NOMO-1 (cell line): Measurements from ENCODE around the gene NXNL2.

Source experiments
- DNase-seq, 2 experiments: peaks; one replicate each; lab custom pipeline; 2025; ENCODE audit not compliant: unreplicated experiment in 2 of 2; lab: John Stamatoyannopoulos, UW

The NXNL2 gene

DNA sequence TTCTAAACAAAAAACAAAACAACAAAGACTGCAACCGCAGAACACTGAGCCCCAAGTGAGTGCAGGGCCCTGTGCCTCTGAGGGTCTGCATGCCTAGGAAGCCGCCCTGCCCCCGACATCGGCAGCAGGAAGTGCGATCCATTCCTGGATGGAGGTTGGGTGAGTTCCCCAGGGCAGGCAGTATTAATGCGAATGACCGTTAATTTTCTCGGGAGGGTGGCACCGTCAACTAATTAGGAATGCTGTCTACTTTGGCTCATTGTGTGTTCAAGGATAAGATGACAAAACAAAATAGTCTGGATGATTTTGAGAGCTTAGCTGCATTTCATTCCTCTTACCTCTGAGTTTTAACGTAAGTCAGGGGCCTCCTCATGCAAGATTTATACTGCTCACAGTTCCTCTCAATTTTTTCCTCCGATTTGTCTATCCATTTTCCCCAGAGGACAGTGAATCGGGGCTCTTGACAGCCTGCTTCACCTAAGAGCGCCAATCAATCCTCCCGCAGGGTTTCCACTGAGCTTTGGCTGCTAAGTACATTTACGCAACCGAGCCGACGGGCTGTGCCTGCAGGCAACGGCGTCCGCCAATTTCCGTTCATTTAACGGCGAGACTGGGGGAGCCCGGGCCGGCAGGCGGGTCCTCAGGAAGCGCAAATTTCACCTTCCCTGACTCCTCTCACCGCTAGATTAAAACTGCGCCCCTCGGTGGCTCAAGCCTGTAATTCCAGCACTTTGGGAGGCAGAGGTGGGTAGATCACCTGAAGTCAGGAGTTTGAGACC, 2.9 kb upstream of the NXNL2 start:
- no peak for DNase-seq

DNA sequence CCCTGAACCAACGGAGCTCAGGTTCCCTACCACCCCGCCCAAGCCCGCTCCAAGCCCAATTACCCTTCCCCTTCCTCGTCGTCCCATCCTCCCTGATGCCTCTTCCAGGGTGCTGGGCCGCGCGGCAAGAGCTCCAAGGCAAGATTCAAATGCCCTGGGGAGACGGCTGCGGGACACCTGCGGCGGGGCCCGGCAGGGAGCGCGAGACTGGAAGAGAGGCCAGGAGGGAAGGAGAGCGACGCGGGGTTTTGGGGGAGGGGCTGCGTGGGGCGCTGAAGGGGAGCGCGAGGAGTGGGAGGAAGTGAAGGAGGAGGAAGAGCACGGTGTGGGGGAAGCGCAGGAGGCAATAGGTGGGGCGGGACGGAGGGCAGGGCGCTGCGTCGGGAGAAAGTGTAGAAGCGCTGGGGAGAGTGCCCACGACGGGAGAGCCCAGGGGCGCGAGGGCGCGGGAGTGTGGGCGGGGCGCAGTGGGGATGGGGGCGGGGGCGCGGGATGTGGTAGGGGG, 975 bp upstream of the NXNL2 start:
- peak; percentile 12 to 46 for DNase-seq

DNA sequence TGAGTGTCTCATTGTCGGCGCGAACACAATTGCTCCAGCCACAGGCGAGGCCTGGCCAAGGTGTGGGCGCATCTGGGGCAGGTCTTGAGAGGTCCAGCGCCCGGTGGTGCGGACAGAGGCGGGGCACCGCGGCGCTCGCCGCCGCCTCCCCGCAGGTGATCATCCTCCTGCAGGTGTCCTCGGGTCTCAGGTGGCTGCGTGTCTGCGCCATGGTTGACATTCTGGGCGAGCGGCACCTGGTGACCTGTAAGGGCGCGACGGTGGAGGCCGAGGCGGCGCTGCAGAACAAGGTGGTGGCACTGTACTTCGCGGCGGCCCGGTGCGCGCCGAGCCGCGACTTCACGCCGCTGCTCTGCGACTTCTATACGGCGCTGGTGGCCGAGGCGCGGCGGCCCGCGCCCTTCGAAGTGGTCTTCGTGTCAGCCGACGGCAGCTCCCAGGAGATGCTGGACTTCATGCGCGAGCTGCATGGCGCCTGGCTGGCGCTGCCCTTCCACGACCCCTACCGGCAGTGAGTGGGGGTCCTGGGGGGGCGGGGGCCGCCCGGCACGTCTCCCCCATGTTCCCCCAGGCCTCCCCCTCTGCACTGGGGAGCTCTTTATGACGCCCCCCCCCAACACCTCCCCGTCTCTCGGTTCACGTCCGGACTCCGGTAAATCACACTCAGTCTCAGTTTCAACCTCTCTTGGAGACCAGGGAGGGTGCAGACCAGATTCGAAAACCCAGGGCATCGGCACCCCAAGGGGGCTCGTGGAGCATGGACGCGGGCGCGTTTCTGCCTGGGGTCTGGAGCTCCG, 446 bp downstream of the NXNL2 start:
- DNase-seq = no peak

DNA sequence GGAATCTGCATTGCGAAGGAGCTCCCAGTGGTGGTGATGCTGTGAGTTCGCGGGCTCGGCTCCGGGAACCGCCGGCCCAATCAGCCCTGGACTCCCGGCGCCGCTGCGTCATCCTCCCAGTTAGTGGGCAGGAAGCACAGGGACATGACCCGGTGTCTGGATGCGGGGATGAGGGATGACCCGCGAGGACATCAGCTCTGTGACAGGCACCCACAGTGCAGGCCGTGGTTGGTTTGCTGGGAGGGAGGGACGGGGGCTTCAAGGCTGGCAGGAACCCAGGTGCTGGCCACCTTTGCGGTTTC, 996 bp downstream of the NXNL2 start:
- no peak for DNase-seq

DNA sequence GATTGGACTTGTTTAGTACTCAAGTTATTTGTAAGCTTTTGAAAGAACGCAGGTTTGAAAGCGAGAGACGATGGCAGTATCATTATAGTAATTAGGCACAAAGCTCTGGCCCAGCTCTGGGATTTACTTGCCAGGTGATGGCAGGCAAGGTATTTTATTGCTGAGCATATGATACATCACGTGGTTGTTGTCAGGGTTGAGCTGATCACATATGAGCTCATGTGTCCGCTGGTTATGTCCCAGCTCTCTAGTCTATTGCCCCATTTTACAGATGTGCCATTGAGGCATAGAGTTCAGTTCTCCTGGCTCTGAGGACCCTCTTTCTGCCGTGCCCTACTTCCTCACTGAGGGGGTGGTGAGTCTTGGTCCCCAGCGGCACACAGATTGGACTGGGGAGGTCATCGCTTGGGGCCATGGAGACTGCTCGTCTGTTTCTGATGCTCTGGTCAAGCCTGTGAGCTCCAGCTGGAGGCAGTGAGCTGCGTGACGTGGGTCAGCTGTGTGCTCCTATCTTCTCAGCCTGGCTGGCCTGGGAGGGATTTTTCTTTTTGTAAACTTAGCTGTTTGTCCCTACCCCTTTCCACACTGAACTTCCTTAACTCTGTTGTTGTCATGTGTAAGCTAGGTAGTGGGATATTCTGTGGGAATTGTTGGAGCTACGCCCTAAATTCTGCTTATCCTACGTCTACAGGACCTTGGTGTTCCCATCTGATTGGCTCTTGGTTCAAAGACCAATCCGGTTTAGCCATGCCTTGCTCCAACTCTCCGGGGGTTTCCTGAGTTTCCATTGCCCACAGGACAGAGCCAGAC, 2.2 kb downstream of the NXNL2 start:
- no peak for DNase-seq

DNA sequence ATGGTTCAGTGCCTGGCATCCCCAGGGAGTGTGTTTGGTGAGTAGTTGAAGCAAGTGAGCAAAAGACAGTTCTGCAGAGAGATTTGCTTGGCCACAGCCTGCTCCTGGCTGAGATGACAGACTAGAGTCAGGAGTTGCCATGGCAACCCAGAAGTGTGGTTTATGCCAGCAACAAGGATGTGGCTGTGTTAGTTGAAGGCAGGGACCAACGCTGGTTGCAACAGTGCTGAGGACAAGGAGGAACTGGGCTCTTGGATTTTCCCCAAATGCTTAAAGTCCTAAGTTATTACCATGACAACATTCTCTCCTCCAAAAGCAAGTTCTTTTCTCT, 2.7 kb downstream of the NXNL2 start:
- DNase-seq = peak; percentile 5 to 54

DNA sequence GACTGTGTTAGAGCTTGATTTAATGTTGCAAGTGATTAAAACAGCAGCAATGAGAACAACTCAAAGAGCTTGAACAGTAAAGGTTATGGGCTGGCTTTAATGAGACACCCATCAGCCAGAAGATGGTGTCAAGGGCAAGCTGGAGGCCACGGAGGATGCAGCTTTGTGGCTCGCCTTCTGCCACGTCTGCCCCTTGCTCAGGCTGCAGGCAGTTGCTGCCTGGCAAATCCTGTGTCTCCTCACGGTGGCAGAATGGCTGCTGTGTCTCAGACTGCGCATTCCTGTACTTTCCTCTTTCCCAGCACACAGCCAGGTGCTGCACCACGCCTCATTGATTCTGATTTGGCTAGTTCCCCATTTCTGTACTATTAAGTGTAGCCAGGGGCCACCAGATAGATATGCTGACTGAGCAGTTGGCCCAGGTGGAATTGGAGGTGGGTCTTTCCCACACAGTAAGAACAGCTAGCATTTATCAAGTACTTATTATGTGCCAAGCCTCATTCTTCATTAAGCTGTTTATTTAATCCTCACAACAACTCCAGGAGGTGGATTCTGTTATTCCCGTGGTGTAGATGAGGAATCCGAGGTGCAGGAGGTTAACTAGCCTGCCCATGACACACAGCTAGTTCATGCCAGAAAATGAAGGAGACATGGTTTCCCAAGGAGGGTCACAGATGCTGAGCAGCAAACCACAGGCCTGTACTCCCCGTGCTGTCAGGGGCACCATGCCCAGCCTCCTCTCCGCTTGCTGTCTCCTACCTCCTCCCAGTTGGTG, 3.5 kb downstream of the NXNL2 start:
- DNase-seq = no peak

DNA sequence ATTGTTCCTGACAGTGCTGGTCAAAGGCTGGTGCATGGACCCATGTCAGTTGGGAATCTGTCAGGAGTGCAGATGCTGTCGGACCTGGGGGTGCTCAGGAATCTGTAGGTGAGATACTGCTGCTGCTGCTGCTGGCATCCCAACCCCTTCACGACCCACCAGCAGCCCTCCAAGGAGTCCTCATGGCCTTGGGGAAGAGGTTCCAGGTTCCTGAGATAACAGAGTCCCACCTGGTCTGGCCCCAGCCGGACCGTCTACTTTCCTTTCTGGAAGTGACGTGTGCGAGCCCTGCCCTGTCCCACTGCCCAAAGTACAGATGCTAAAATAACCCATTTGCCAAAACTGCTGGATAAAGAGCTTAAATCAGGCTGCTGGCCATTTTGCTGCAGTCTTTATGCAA, 4.3 kb downstream of the NXNL2 start:
- no peak for DNase-seq

DNA sequence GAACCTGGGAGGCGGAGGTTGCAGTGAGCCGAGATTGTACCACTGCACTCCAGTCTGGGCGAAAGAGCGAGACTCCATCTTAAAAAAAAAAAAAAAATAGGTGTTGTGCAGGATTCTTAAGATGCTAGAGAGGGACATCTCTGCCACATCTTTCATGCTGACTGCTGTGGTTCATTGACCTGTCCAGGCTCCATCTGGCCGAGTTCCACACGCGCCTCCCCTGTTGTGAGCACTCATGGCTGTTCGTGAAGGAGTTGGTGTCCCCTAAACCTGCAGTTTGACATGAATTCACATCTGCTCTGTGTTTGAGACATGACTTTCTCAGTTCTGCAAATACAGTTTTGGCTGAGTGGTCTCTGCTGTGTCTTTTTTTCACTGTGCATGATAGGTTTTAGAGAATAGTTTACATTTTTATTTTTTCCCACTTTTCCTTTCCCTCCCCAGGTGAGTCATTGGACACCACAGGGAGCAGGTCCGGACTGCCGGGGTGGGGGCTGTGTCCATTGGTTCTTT, 5.3 kb downstream of the NXNL2 start:
- DNase-seq = no peak

DNA sequence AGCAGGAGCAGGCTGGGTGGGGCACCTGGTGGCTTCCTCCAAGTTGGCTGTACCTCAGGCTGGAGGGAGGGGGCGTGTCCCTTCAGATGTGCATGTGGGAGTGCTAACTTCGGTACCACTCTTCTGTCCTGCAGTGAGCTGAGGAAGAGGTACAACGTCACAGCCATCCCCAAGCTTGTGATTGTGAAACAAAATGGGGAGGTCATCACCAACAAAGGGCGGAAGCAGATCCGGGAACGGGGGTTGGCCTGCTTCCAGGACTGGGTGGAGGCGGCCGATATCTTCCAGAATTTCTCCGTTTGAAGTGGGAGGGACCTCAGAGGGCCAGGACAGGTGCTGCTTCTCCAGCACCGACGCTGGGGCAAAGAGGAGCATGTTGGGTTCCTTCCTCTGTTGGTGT, 9.3 kb downstream of the NXNL2 start:
- peak; percentile 1 to 34 for DNase-seq

DNA sequence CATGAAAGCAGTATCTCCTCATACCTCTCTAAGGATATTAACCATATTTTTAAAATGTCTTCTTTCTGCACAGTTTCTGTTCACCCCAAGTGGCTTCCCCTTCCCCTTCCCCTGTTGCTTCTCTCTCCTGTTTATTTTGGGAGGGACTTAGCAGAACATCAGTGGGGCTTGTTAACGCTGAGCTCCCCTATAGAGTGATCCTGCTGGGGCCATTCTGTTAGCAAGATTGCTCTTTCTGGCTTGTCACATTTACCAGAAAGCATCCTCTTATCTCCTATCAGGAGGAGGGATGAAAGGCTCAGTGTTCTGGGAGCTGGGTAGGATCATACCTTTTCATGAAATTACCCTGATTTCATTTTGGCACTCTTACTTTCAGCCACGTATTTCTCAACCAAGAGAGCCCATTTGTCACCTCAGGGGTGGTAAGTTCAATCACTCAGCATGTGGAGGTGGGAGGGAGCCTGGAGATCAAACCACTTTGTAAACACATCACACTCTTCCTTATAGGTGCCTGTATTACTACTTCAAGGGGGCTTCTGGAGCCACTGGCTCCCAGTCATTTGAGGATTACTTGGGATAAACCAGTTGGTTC, 16.7 kb downstream of the NXNL2 start:
- no peak for DNase-seq

DNA sequence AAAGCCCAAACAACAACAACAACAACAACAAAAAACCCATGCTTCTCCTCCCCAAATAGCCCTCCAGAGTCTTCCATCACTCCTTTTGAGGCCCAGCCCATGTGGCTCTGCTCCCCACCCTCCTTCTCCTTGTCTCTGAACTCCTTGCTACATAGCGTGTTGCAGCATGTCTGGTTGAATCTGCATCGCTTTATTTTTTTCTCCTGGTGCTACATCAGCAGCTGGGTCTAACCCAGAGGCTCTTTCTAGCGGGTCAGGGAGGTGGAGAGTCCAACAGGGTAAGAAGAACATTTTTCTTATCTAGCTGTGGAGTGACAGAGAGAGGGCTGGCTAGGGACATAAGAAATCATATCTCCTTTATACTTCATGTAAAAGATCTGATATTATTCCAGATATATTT, 18.4 kb downstream of the NXNL2 start:
- DNase-seq = no peak

DNA sequence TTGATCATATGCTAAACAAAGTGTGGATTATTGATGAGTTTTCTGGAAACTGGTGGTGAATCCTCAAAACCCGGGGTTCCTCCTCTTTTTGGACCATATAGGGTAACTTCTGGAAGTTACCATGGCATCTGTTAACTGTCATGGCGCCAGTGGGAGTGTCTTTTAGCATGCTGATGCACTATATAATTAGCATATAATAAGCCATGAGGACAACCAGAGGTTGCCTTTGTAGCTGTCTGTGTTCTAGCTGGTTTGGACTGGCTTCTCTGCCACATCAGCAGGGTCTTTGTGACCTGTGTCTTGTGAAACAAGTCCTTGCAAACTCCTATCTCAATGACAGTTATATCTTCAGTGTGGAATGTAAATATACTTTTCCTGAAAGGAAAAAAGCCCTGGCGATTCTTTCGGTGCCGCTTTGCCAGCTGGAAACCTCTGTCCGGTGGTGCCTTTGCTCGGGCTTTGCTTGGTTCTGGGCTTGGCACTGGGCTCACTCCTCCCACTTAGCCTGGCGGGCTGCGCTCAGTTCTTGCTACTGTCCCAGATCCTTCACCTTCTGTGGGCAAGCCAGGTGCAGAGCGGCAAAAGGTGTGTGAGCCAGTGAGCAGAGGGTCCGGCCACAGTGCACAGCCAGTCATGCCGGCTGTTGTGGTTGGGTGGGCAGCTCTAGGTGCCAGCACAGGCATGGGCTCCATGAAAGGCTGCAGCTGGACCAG, 20.4 kb downstream of the NXNL2 start:
- DNase-seq = no peak

DNA sequence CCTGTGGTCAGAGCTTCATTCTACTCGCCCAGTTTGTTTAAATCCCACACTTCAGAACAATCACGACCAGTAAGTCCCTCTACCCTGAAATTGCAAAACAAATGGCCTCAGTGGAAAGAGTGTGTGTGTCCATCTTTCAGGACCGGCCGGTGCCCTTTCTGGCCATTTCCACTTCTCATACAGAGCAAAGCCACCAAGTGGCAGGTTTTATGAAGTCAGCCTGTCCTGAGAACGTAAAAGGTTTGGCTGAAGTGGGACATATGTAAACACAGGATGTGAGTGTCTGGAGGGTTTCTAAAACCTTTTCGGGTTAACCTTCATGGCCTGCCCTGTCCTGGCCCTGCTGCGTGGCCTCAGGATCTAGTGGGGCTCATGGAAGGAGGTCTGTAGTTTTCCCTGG, 24.7 kb downstream of the NXNL2 start:
- DNase-seq = no peak

DNA sequence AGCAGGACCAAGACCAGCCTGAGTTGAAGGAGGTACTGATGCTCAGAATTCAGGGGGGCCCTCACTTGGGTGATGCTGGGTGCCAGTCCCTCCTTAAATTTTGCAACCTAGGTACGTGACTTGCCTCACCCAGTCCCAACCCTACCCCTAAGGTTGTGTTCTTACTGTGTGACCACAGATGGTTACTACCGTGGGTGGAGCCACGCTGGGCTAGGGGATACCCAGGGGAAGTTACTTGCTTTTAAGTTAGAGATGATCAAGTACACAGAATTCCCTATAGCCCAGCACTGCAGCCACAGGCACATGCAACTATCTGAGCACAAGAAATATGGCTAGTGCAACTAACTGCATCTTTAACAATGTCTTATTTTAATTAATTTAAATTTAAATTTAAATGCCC, 32.9 kb downstream of the NXNL2 start:
- no peak for DNase-seq

DNA sequence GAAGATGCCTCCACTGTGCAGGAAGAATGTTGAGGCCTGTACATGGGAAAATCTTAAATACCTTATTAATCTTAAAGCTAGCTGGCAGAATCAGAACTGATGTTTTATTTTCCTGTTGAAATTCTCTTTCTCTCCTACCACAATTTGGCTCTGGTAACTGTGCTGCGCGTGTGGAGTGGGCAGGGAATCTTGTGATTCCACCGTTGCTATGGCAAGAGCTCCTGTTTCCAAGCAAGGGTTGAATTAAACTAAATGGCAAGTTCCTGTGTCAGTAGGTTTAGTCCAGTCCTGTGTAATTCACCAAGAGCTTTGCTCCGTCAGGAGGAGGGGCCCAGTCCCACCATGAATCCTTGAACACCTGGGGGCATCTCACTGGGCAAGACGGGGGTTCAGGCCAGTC, 36.4 kb downstream of the NXNL2 start:
- no peak for DNase-seq

DNA sequence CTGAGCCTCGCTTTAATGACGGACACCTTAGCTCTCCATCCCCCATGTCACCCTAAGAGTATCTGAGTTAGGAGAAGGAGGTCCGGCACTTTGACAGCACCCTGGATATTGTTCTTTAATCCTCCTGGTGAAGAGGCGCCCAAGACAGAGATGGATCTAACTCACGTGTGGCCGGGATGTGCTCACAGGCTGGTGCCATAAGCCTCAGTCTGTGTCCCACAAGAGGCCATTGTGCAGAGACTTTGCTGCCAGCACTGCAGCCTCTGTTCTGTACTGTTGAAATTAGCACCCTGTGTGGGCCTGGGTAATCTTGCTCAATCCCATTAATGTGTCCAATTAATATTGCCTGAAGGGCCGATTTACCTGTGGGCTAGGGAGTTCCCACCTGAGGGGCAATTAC, 37.7 kb downstream of the NXNL2 start:
- no peak for DNase-seq

DNA sequence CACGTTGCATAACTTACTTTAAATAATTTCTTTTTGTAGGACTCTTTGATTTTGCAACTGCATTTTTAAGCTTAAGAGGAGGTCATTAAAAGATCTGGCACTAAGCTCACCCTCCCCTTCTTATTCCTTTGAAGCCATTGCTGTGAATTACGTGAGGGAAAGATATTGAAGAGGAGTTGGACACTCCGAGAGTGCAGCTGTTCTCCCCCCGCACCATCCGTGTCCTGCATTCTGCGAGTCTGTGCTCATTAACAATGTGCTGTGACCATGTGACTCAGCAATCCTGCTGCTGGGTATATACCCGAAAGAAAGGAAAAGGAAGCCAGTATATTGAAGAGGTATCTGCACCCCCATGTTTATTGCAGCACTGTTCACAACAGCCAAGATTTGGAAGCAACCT, 40.0 kb downstream of the NXNL2 start:
- DNase-seq = no peak

DNA sequence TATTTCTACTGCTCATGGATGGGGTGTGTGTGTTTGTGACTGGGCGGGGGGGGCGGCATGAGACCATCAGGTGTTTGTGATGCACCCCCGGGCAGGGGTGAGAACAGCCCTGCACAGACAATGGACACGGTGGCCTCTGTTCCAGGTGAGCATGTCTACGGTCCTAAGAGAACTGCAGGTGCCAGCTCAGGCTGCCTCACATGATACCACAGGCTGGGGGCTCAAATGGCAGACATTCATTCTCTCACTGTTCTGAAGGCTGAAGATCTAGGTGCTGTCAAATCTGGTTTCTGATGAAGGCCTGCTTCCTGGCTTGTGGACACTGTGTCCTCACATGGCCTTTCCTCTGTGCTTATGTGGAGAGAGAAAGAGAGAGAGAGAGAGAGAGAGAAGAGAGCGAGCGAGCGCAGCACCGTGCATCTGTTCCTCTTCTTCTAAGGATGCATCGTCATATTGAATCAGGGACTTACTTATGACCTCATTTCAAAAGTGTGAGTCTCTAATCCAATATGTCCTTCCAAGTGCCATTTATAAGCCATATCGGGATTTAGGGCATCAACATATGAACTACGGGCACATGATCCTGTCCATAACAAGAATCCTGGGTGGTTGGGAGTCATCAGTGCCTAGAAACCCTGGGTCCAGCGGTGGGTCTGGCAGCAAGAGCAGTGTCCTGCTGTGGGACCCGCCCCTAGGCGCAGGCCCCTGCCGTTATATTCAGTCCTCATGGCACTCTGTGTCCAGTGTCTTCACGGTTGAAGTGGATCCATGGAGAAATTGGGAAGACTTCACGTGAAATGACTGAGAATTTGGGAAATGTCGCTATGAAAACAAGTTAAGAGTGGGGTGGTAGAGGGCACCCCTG, 42.5 kb downstream of the NXNL2 start:
- no peak for DNase-seq
